OCI-LY7 (cell line): ENCODE measurements around the gene MARK3.

ENCODE experiments used
- EZH2phosphoT487 ChIP-seq: fragments of 200-600 bp; sonication (generic); IDR thresholded peaks from 2 replicates; pipeline ENCODE4 v1.6.1; 2018; ENCODE audit warnings: low read depth, borderline replicate concordance, mild to moderate bottlenecking, mixed run types, antibody characterized with exemption, low read length, moderate library complexity, mixed read lengths
- TF ChIP-seq, protein P1 (sequence below): fragments of 200-600 bp; sonication (generic); conservative IDR thresholded peaks from 2 replicates; pipeline ENCODE4 v1.5.1; 2014; ENCODE audit warnings: mild to moderate bottlenecking, antibody characterized with exemption, low read length, moderate library complexity, mixed read lengths

DNA sequence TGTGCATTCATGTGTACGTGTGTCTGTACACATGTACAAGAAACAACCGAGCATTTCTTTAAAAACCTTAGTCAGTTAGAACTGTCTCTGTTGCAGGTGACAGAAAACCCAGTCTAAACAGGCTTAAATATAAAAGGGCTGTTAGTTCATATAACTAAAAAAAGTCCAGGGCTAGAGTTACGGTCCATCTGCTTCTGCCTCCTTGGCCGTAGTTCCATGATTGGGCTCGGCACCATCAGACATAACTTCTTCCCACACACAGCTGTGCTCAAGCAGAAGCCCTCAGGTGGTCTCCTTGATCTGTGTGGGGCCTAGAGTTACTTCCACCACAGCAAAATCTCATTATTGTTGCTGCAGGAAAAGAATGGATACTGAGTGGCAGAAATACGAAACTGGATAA lies 102.9 kb downstream of the MARK3 start:
- TF ChIP-seq, protein P1, sequence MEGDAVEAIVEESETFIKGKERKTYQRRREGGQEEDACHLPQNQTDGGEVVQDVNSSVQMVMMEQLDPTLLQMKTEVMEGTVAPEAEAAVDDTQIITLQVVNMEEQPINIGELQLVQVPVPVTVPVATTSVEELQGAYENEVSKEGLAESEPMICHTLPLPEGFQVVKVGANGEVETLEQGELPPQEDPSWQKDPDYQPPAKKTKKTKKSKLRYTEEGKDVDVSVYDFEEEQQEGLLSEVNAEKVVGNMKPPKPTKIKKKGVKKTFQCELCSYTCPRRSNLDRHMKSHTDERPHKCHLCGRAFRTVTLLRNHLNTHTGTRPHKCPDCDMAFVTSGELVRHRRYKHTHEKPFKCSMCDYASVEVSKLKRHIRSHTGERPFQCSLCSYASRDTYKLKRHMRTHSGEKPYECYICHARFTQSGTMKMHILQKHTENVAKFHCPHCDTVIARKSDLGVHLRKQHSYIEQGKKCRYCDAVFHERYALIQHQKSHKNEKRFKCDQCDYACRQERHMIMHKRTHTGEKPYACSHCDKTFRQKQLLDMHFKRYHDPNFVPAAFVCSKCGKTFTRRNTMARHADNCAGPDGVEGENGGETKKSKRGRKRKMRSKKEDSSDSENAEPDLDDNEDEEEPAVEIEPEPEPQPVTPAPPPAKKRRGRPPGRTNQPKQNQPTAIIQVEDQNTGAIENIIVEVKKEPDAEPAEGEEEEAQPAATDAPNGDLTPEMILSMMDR, result no peak
- TF ChIP-seq EZH2phosphoT487, result no peak
